GM23248 (cell line): ENCODE results near the gene TMEM161A.
"Not testable (repeated sequence)": the region's sequence is repeated elsewhere in the genome, so short reads cannot be mapped to it uniquely, and the experiment has no call there.

Experiments used
- EZH2 ChIP-seq: fragments of 200-600 bp; sonication (generic); IDR thresholded peaks from 2 replicates; pipeline ENCODE4 v1.6.1; 2018; ENCODE audit warnings: antibody characterized with exemption, mild to moderate bottlenecking; ENCODE audit not compliant: insufficient read depth, poor library complexity, severe bottlenecking
- EZH2phosphoT487 ChIP-seq: fragments of 200-600 bp; sonication (generic); IDR thresholded peaks from 2 replicates; pipeline ENCODE4 v1.6.1; 2018; ENCODE audit warnings: antibody characterized with exemption, moderate library complexity, mild to moderate bottlenecking, low read depth; ENCODE audit not compliant: insufficient read depth

DNA sequence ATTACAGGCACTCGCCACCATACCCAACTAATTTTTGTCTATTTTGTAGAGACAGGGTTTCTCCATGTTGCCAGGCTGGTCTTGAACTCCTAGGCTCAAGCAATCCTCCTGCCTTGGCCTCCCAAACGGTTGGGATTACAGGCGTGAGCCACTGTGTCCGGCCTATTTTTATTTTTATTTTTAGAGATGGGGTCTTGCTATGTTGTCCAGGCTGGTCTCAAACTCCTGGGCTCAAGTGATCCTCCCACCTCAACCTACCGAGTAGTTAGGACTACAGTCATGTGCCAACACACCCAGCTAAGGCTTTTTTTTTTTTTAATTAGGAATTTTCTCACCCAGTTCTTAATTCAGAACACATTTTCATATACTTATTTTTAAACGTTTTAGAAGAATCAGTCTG is 2.6 kb downstream of the TMEM161A start:
- TF ChIP-seq EZH2phosphoT487, EZH2: not testable (repeated sequence)
